ENCODE results near the gene MYADM.
"Not testable (repeated sequence)": the region's sequence is repeated elsewhere in the genome, so short reads cannot be mapped to it uniquely, and the experiment has no call there.

GRCh38 chr19:53869805-53870484, 2.3 kb downstream of the MYADM start:
- TF ChIP-seq POLR2A (IDR thresholded peaks at IDR 0.05; ENCODE audit: low read length); GATA1 (IDR thresholded peaks at IDR 0.05; ENCODE audit: low read depth, low read length): not testable (repeated sequence)
